GM12892 (cell line): ENCODE data around the gene NOMO2.
"Not testable (repeated sequence)": the region's sequence is repeated elsewhere in the genome, so short reads cannot be mapped to it uniquely, and the experiment has no call there.

Source experiments
- POLR2A ChIP-seq: IDR thresholded peaks from 2 replicates; pipeline ENCODE4 v1.6.1; 2011; ENCODE audit warnings: low read depth, low read length, control low read depth
- POLR2AphosphoS5 ChIP-seq: IDR thresholded peaks from 2 replicates; pipeline ENCODE4 v1.6.1; 2011; ENCODE audit warnings: low read depth, low read length, control low read depth
- TAF1 ChIP-seq: IDR thresholded peaks from 2 replicates; pipeline ENCODE4 v1.6.1; 2011; ENCODE audit warnings: low read depth, mild to moderate bottlenecking, control low read depth, low read length, borderline replicate concordance

DNA sequence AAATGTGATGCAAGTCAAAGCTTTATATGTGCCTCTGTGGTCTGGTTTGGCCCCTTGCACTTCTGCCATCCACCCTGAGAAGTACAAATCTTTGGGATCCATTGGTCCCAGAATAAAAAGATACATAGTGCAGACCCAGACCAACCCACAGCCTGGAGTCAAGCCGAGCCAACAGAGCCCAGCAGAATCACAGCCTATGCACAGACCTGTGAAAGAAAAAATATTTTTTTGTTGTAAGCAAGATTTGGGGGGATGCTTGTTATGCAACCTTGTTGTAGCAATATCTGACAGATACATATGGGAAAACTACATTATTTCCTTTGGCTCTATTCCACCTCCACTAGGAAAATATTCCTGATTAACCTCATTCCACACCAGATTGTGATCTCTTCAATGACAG lies 36.7 kb upstream of the NOMO2 start:
- not testable (repeated sequence) for TF ChIP-seq POLR2A, POLR2AphosphoS5, TAF1
